ENCODE data around the gene HNRNPL. TPM values are rescaled to one million over a fixed set of nuclear protein-coding genes. Genes with fewer than 3 reads are reported as not detected.
"Not testable (repeated sequence)": the region's sequence is repeated elsewhere in the genome, so short reads cannot be mapped to it uniquely, and the experiment has no call there.

Gene HNRNPL
- polyA plus RNA-seq, 1 donor: 271 TPM

- H3K27me3 ChIP-seq (ENCODE audit: control insufficient read depth, insufficient read depth, low read length); DNase-seq; H3K9me3 ChIP-seq (ENCODE audit: control insufficient read depth, low read depth, low read length); H3K27ac ChIP-seq (ENCODE audit: low read length); H3K36me3 ChIP-seq (ENCODE audit: control insufficient read depth, insufficient read depth, low read length): not testable (repeated sequence)
- H3K4me3 ChIP-seq (ENCODE audit: low read length): peak overlapping the region; percentile 10
- no CpG with 5 or more reads among the region's 49 CpGs for WGBS (ENCODE audit: insufficient coverage, low lambda C conversion rate)
- H3K4me1 ChIP-seq (ENCODE audit: control insufficient read depth, insufficient read depth, low read length): peaks cover 11% of the 10 kb centered on the region
Measured at GRCh38 chr19:38790507-38791403, 59.0 kb downstream of the HNRNPL start.

GRCh38 chr19:38788478-38789243 is 61.1 kb downstream of the HNRNPL start, which contains the start of gene LGALS7B:
TSS of gene LGALS7B (plus strand) at chr19:38789200. CDS start at chr19:38789227, 27 bp downstream.
- peak in 1 of 2 donors; percentile 49 for DNase-seq
- Histone ChIP-seq H3K9me3 (ENCODE audit: control insufficient read depth, low read depth, low read length) (peaks cover 3% of the 10 kb centered on the region), H3K36me3 (ENCODE audit: control insufficient read depth, insufficient read depth, low read length) (no peaks in the 10 kb centered on the region), H3K4me1 (ENCODE audit: control insufficient read depth, insufficient read depth, low read length) (peaks cover 11% of the 10 kb centered on the region), H3K27me3 (ENCODE audit: control insufficient read depth, insufficient read depth, low read length) (no peaks in the 10 kb centered on the region), H3K27ac (ENCODE audit: low read length) (no peak within 1 kb of the TSS), H3K4me3 (ENCODE audit: low read length) (no peak within 1 kb of the TSS)
- WGBS (ENCODE audit: insufficient coverage, low lambda C conversion rate): no CpG with 5 or more reads among the region's 17 CpGs

- Histone ChIP-seq H3K4me1 (ENCODE audit: control insufficient read depth, insufficient read depth, low read length) (no peaks in the 10 kb centered on the region), H3K27me3 (ENCODE audit: control insufficient read depth, insufficient read depth, low read length) (no peaks in the 10 kb centered on the region), H3K27ac (ENCODE audit: low read length) (no peak overlapping the region), H3K9me3 (ENCODE audit: control insufficient read depth, low read depth, low read length) (no peaks in the 10 kb centered on the region), H3K4me3 (ENCODE audit: low read length) (no peak overlapping the region), H3K36me3 (ENCODE audit: control insufficient read depth, insufficient read depth, low read length) (no peaks in the 10 kb centered on the region)
- DNase-seq: no peak
- no CpG with 5 or more reads among the region's 11 CpGs for WGBS (ENCODE audit: insufficient coverage, low lambda C conversion rate)
Measured at GRCh38 chr19:38786572-38787265, 63.1 kb downstream of the HNRNPL start.

Other genes starting within 250 kb of the HNRNPL start
- 3.7 TPM for gene MAP4K1, start 232.0 kb downstream of the HNRNPL start, polyA plus RNA-seq
- gene EIF3K, start 230.8 kb downstream of the HNRNPL start, polyA plus RNA-seq: 290 TPM
- gene ACTN4, start 202.3 kb downstream of the HNRNPL start, polyA plus RNA-seq: 747 TPM
- 45.0 TPM for gene CAPN12, start 105.5 kb downstream of the HNRNPL start, polyA plus RNA-seq
- 5.6 TPM for gene LGALS7, start 76.5 kb downstream of the HNRNPL start, polyA plus RNA-seq
- 3.6 TPM for gene LGALS7B, start 60.8 kb downstream of the HNRNPL start, polyA plus RNA-seq
- 680 TPM for gene LGALS4, start 37.0 kb downstream of the HNRNPL start, polyA plus RNA-seq
- gene ECH1, start 18.2 kb downstream of the HNRNPL start, polyA plus RNA-seq: 289 TPM
- 31.8 TPM for gene RINL, start 28.3 kb upstream of the HNRNPL start, polyA plus RNA-seq
- gene SIRT2, start 49.6 kb upstream of the HNRNPL start, polyA plus RNA-seq: 60.9 TPM
- 15.0 TPM for gene NFKBIB, start 50.0 kb upstream of the HNRNPL start, polyA plus RNA-seq
- 1.0 TPM for gene CCER2, start 62.2 kb upstream of the HNRNPL start, polyA plus RNA-seq
- 34.9 TPM for gene SARS2, start 80.8 kb upstream of the HNRNPL start, polyA plus RNA-seq
- gene MRPS12, start 81.0 kb upstream of the HNRNPL start, polyA plus RNA-seq: 23.5 TPM
- gene FBXO17, start 125.8 kb upstream of the HNRNPL start, polyA plus RNA-seq: 88.6 TPM
- 13.5 TPM for gene FBXO27, start 182.6 kb upstream of the HNRNPL start, polyA plus RNA-seq
- gene ACP7, start 234.4 kb upstream of the HNRNPL start, polyA plus RNA-seq: 1.5 TPM